ENCODE measurements around the gene NPFF.

DNA sequence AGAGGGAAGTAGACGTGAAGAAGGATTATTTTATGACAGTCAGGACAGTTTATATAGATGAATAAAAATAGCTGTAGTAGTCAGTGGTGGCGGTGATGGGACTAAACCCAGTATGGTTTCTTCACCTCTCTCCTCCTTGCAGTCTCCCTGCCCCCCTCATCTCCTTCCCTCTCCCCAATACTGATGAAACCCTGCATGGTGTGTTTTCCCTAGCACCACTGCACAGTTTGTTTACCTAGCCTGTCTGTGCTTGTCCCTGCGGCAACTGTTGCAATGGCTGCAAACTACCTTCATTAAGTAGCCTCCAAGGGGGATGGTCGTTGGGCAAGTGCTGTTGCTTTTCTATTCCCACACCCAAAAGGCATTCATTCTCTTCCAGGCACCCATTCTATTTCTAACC lies 40.6 kb downstream of the NPFF start:
- TF ChIP-seq NCOA1 (CRISPR knock-in tag; IDR thresholded peaks at IDR 0.05) (no peak), SIX1 (CRISPR knock-in tag; IDR thresholded peaks at IDR 0.05; ENCODE audit: borderline replicate concordance) (no peak), AHDC1 (CRISPR knock-in tag; IDR thresholded peaks at IDR 0.05; ENCODE audit: borderline replicate concordance) (no peak), GABPB1 (CRISPR knock-in tag; IDR thresholded peaks at IDR 0.05) (no peak), ZNF749 (CRISPR knock-in tag; IDR thresholded peaks at IDR 0.05; ENCODE audit: borderline replicate concordance) (no peak), MAZ (IDR thresholded peaks at IDR 0.05; ENCODE audit: borderline replicate concordance, low read depth, low read length) (no peak), MAZ (CRISPR knock-in tag; IDR thresholded peaks at IDR 0.05; ENCODE audit: low read depth) (no peak), PBX3 (CRISPR knock-in tag; IDR thresholded peaks at IDR 0.05; ENCODE audit: borderline replicate concordance) (no peak), SP1 (IDR thresholded peaks at IDR 0.05) (no peak), SP1 (CRISPR knock-in tag; IDR thresholded peaks at IDR 0.05) (no peak), ESRRA (CRISPR knock-in tag; IDR thresholded peaks at IDR 0.05; ENCODE audit: low read depth) (no peak), MAFG (CRISPR knock-in tag; IDR thresholded peaks at IDR 0.05) (no peak)
- TF ChIP-seq, protein P1, sequence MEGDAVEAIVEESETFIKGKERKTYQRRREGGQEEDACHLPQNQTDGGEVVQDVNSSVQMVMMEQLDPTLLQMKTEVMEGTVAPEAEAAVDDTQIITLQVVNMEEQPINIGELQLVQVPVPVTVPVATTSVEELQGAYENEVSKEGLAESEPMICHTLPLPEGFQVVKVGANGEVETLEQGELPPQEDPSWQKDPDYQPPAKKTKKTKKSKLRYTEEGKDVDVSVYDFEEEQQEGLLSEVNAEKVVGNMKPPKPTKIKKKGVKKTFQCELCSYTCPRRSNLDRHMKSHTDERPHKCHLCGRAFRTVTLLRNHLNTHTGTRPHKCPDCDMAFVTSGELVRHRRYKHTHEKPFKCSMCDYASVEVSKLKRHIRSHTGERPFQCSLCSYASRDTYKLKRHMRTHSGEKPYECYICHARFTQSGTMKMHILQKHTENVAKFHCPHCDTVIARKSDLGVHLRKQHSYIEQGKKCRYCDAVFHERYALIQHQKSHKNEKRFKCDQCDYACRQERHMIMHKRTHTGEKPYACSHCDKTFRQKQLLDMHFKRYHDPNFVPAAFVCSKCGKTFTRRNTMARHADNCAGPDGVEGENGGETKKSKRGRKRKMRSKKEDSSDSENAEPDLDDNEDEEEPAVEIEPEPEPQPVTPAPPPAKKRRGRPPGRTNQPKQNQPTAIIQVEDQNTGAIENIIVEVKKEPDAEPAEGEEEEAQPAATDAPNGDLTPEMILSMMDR (CRISPR knock-in tag; IDR thresholded peaks at IDR 0.05) = no peak
